MM.1S (cell line): ENCODE results near the gene MEA1.

Source experiments
- DNase-seq: peaks from one replicate; pipeline ENCODE4 v3.0.0-alpha.2; 2015
- H2AFZ ChIP-seq: fragments of 300-600 bp; sonication (generic); 2 replicates; pipeline ENCODE4 v1.6.0; 2016; ENCODE audit warnings: antibody characterized with exemption, low read length
- H3F3A ChIP-seq: fragments of 300-600 bp; sonication (generic); 2 replicates; pipeline ENCODE4 v1.6.1; 2016; ENCODE audit warnings: mild to moderate bottlenecking, antibody characterized with exemption, low read length, moderate library complexity, mixed read lengths; ENCODE audit not compliant: insufficient read depth
- H3K27ac ChIP-seq: fragments of 300-600 bp; sonication (generic); 2 replicates; pipeline ENCODE4 v1.5.1; 2016; ENCODE audit warnings: mild to moderate bottlenecking, low read length
- H3K27me3 ChIP-seq: fragments of 300-600 bp; sonication (generic); replicated peaks from 2 replicates; pipeline ENCODE4 v1.6.0; 2016; ENCODE audit warnings: low read length; ENCODE audit not compliant: insufficient read depth
- H3K36me3 ChIP-seq: fragments of 300-600 bp; sonication (generic); replicated peaks from 2 replicates; pipeline ENCODE4 v1.6.1; 2016; ENCODE audit warnings: mild to moderate bottlenecking, low read length, mixed read lengths; ENCODE audit not compliant: insufficient read depth
- H3K4me1 ChIP-seq: fragments of 300-600 bp; sonication (generic); 2 replicates; pipeline ENCODE4 v1.6.1; 2016; ENCODE audit warnings: low read length, mixed read lengths
- H3K4me2 ChIP-seq: fragments of 300-600 bp; sonication (generic); 2 replicates; pipeline ENCODE4 v1.6.0; 2016; ENCODE audit warnings: low read depth, low read length
- H3K4me3 ChIP-seq: fragments of 300-600 bp; sonication (generic); 2 replicates; pipeline ENCODE4 v1.5.1; 2016; ENCODE audit warnings: low read length, mixed read lengths
- H3K79me2 ChIP-seq: fragments of 300-600 bp; sonication (generic); 2 replicates; pipeline ENCODE4 v1.6.1; 2016; ENCODE audit warnings: mixed run types, low read length, mixed read lengths
- H3K9ac ChIP-seq: fragments of 300-600 bp; sonication (generic); 2 replicates; pipeline ENCODE4 v1.6.1; 2016; ENCODE audit warnings: low read length, mixed read lengths
- H3K9me2 ChIP-seq: fragments of 300-600 bp; sonication (generic); replicated peaks from 2 replicates; pipeline ENCODE4 v1.6.1; 2016; ENCODE audit warnings: mild to moderate bottlenecking, low read length, mixed read lengths; ENCODE audit not compliant: insufficient read depth
- H3K9me3 ChIP-seq: fragments of 300-600 bp; sonication (generic); replicated peaks from 2 replicates; pipeline ENCODE4 v1.6.1; 2016; ENCODE audit warnings: mild to moderate bottlenecking, low read length, mixed read lengths; ENCODE audit not compliant: insufficient read depth
- H4K20me1 ChIP-seq: fragments of 300-600 bp; sonication (generic); 2 replicates; pipeline ENCODE4 v1.6.1; 2016; ENCODE audit warnings: mild to moderate bottlenecking, low read length, moderate library complexity, mixed read lengths; ENCODE audit not compliant: insufficient read depth
- CTCF ChIP-seq: fragments of 300-600 bp; sonication (generic); IDR thresholded peaks from 2 replicates; pipeline ENCODE4 v1.5.1; 2016; ENCODE audit warnings: antibody characterized with exemption, low read length, mixed read lengths
- EZH2 ChIP-seq: fragments of 300-600 bp; sonication (generic); optimal IDR thresholded peaks from 2 replicates; pipeline ENCODE3; 2017; ENCODE audit warnings: low read depth, mild to moderate bottlenecking, antibody characterized with exemption, low read length, mixed read lengths
- EZH2phosphoT487 ChIP-seq: fragments of 300-600 bp; sonication (generic); IDR thresholded peaks from 2 replicates; pipeline ENCODE4 v1.6.1; 2018; ENCODE audit warnings: antibody characterized with exemption, low read length

MEA1 gene

DNA sequence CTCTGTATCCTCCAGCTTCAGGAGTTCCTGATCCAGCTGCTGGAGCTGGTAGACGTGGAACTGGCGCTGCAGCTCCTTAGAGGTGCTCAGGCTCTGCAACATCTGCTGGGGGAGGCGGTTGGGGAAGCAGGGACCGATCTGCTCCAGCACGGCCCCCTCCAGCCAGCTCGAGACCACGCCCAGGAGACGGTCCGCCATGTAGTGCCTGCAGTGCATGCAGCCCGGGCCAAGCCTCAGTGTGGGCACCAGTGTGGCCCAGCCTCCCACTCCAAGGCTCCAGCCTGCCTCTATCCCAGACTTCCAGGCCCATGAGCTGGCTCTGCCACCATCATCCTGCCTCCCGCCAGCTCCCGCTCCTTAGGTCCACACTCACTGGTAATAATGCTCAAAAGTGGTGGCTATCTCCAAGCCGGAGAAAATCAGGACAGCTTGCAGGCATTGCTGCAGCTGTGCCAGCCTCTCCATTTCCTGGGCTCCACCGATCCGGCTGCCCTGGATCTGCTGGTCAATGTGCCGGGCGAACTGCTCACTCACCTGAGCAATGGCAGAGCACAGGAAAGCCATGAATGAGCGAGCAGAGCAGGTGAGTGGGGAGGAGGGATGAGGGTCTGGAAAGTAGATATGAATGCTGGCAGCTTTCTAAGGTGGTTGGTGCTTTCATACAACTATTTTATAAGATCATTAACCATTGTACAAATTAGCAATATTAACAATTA, 27.0 kb upstream of the MEA1 start:
- Histone ChIP-seq H2AFZ (no peak overlapping the region), H3K9me3 (no peaks in the 10 kb centered on the region), H3K36me3 (no peaks in the 10 kb centered on the region), H4K20me1 (no peaks in the 10 kb centered on the region), H3F3A (no peaks in the 10 kb centered on the region), H3K27ac (no peak overlapping the region), H3K4me1 (peaks cover 4% of the 10 kb centered on the region; the same call in 1 of the 2 replicates), H3K9me2 (no peaks in the 10 kb centered on the region), H3K27me3 (no peaks in the 10 kb centered on the region), H3K4me2 (no peak overlapping the region), H3K79me2 (no peaks in the 10 kb centered on the region), H3K9ac (no peak overlapping the region), H3K4me3 (no peak overlapping the region)
- no peak for TF ChIP-seq EZH2
- no peak for TF ChIP-seq CTCF
- TF ChIP-seq EZH2phosphoT487, result no peak
- DNase-seq, result no peak

GRCh38 chr6:43038727-43039126, 25.0 kb upstream of the MEA1 start:
- no peaks in the 10 kb centered on the region for H3K79me2 ChIP-seq
- TF ChIP-seq CTCF (no peak), EZH2 (no peak), EZH2phosphoT487 (no peak)
- H3K9me2 ChIP-seq, result no peaks in the 10 kb centered on the region
- H3K4me3 ChIP-seq, result no peak overlapping the region
- no peak overlapping the region for H3K4me2 ChIP-seq
- H2AFZ ChIP-seq, result no peak overlapping the region
- no peaks in the 10 kb centered on the region for H3K27me3 ChIP-seq
- H3K9ac ChIP-seq, result no peak overlapping the region
- DNase-seq, result no peak
- H3K9me3 ChIP-seq, result no peaks in the 10 kb centered on the region
- no peaks in the 10 kb centered on the region for H3F3A ChIP-seq
- no peak overlapping the region for H3K27ac ChIP-seq
- no peaks in the 10 kb centered on the region for H4K20me1 ChIP-seq
- H3K4me1 ChIP-seq, result peaks cover 4% of the 10 kb centered on the region; the same call in 1 of the 2 replicates
- no peaks in the 10 kb centered on the region for H3K36me3 ChIP-seq

- Histone ChIP-seq H3K4me2 (no peak overlapping the region), H3K9me2 (no peaks in the 10 kb centered on the region), H3K27ac (no peak overlapping the region), H3K4me3 (no peak overlapping the region), H3K79me2 (no peaks in the 10 kb centered on the region), H4K20me1 (no peaks in the 10 kb centered on the region), H3K36me3 (no peaks in the 10 kb centered on the region), H3F3A (no peaks in the 10 kb centered on the region), H3K9ac (no peak overlapping the region), H3K27me3 (no peaks in the 10 kb centered on the region), H3K4me1 (peaks cover 4% of the 10 kb centered on the region; the same call in 1 of the 2 replicates), H3K9me3 (no peaks in the 10 kb centered on the region), H2AFZ (no peak overlapping the region)
- no peak for DNase-seq
- TF ChIP-seq CTCF, result no peak
- no peak for TF ChIP-seq EZH2phosphoT487
- TF ChIP-seq EZH2, result no peak
These were observed 24.0 kb upstream of the MEA1 start for GRCh38 chr6:43037706-43038105.
